ENCODE measurements around the gene SDK2.
A peak's percentile ranks its signal among the peaks of the same experiment; 100 is the strongest.

- TF ChIP-seq CTCF (IDR thresholded peaks at IDR 0.05) (peak; percentile 49), CHD2 (IDR thresholded peaks at IDR 0.05; ENCODE audit: low read length, partially characterized antibody) (no peak), SIN3A (IDR thresholded peaks at IDR 0.05; ENCODE audit: borderline replicate concordance, low read depth, low read length) (peak; percentile 49; the same call in 1 of the 2 replicates), NFIC (IDR thresholded peaks at IDR 0.05; ENCODE audit: borderline replicate concordance) (no peak), MAX (IDR thresholded peaks at IDR 0.05; ENCODE audit: low read depth) (no peak)
These were observed 304.1 kb downstream of the SDK2 start for GRCh38 chr17:73340093-73340596.
